GM12878 (cell line): ENCODE results near the gene CRYGA. TPM values are rescaled to one million over a fixed set of nuclear protein-coding genes. Genes with fewer than 3 reads are reported as not detected.

Source experiments
- ATAC-seq: fragments of 200-7000 bp; cut with Tn5 transposase; 3 replicates; pipeline ENCODE4 v1.9.1; 2020; ENCODE audit warnings: mild to moderate bottlenecking, moderate library complexity
- BruUV-seq: library from RNA; stranded (reverse); fragments of 400-500 nt; replicated peaks from 2 replicates; lab custom pipeline; 2021; lab: Mats Ljungman, UMichigan
- CTCF ChIA-PET: fragments of 300-600 bp; sonication (Branson Sonifier 250); formaldehyde crosslinking; extraction: SDS; loops from one replicate; lab custom pipeline; 2021; ENCODE audit warnings: inconsistent platforms; lab: Yijun Ruan, JAX
- POLR2A ChIA-PET: fragments of 350-600 bp; formaldehyde crosslinking; extraction: SDS; loops from one replicate; lab custom pipeline; 2021; ENCODE audit warnings: inconsistent platforms; lab: Charles Lee
- RAD21 ChIA-PET: fragments of 300-600 bp; sonication (Branson Sonifier 250); formaldehyde crosslinking; loops from one replicate; lab custom pipeline; 2023; ENCODE audit warnings: antibody characterized with exemption; ENCODE audit not compliant: unreplicated experiment; lab: Charles Lee
- SMC1A ChIA-PET: fragments of 300-600 bp; sonication (Branson Sonifier 250); formaldehyde crosslinking; loops from one replicate; lab custom pipeline; 2023; ENCODE audit not compliant: unreplicated experiment, uncharacterized antibody; lab: Charles Lee
- DNase-seq: peaks from one replicate; pipeline ENCODE4 v3.0.0-alpha.2; 2011; ENCODE audit warnings: low read depth, low spot score
- FAIRE-seq: peaks from 3 replicates; lab custom pipeline; 2011; peaks lifted over from hg19 to GRCh38; lab: Jason Lieb, UNC
- H2AFZ ChIP-seq: 2 replicates; pipeline ENCODE4 v1.6.0; 2011; ENCODE audit warnings: low read depth, low read length, control low read depth; ENCODE audit not compliant: control insufficient read depth
- H3K27ac ChIP-seq: 2 replicates; pipeline ENCODE4 v1.5.1; 2011; ENCODE audit warnings: control low read depth; ENCODE audit not compliant: control insufficient read depth, insufficient read depth
- H3K27me3 ChIP-seq, 2 experiments: replicated peaks in 1 of 2; 2 replicates each; pipeline versions ENCODE4 v1.6.0 to v1.6.1; 2011; ENCODE audit warnings: low read length in 1 of 2; ENCODE audit not compliant: control insufficient read depth in 2 of 2, insufficient read depth in 2 of 2
- H3K36me3 ChIP-seq, 2 experiments: 2 replicates each; pipeline ENCODE4 v1.5.1; 2011; ENCODE audit warnings: low read length in 1 of 2; ENCODE audit not compliant: control insufficient read depth in 2 of 2, insufficient read depth in 2 of 2
- H3K4me1 ChIP-seq: 2 replicates; pipeline ENCODE4 v1.6.1; 2011; ENCODE audit warnings: mild to moderate bottlenecking, low read length, moderate library complexity, mixed read lengths; ENCODE audit not compliant: control insufficient read depth, insufficient read depth
- H3K4me2 ChIP-seq: 2 replicates; pipeline ENCODE4 v1.6.0; 2011; ENCODE audit warnings: control low read depth; ENCODE audit not compliant: control insufficient read depth, insufficient read depth
- H3K4me3 ChIP-seq: fragments of 200-600 bp; sonication (generic); 2 replicates; pipeline ENCODE4 v1.5.1; 2016
- H3K79me2 ChIP-seq: 2 replicates; pipeline ENCODE4 v1.6.0; 2011; ENCODE audit warnings: low read length; ENCODE audit not compliant: control insufficient read depth, insufficient read depth
- H3K9ac ChIP-seq: 2 replicates; pipeline ENCODE4 v1.8.0; 2011; ENCODE audit warnings: low read length, control low read depth, mixed read lengths; ENCODE audit not compliant: control insufficient read depth, insufficient read depth
- H3K9me3 ChIP-seq: replicated peaks from 3 replicates; pipeline ENCODE4 v1.5.1; 2011; ENCODE audit warnings: mild to moderate bottlenecking, low read length; ENCODE audit not compliant: control insufficient read depth, insufficient read depth
- H4K20me1 ChIP-seq: 2 replicates; pipeline ENCODE4 v1.6.0; 2011; ENCODE audit not compliant: control insufficient read depth, insufficient read depth
- EGR1 ChIP-seq, 2 experiments: IDR thresholded peaks; 1 replicate in 1 of 2; 2 replicates in 1 of 2; pipeline ENCODE4 v1.6.1; 2011 to 2012; ENCODE audit warnings: low read depth in 2 of 2, low read length in 2 of 2, borderline replicate concordance in 1 of 2, mild to moderate bottlenecking in 1 of 2, moderate library complexity in 1 of 2
- WGBS: methylation state at CpG from one replicate; pipeline ENCODE4 v1.1.6; 2016; ENCODE audit warnings: low lambda C conversion rate; ENCODE audit not compliant: insufficient replicate concordance, insufficient coverage; ENCODE audit errors: missing lambda C conversion rate; 5-methylcytosine and 5-hydroxymethylcytosine counted together
- in situ Hi-C: fragments of 300-500 bp; cut with MboI; formaldehyde crosslinking; loops from 9 replicates; pipeline ENCODE4 v1.14.3; 2018; ENCODE audit warnings: mixed read lengths
- intact Hi-C: fragments of 100-400 bp; cut with micrococcal nuclease; formaldehyde crosslinking; loops from one replicate; pipeline ENCODE4 v1.14.2; 2022; ENCODE audit not compliant: unreplicated experiment
- polyA plus RNA-seq, 11 experiments: library from polyadenylated mRNA; depleted of rRNA in 4 of 11; unstranded in 6 of 11; stranded (reverse) in 5 of 11; fragments of >200 nt; fragmentation: Nextera tagmentation in 4 of 11; fragmentation: Illumina TruSeq in 1 of 11; extraction: Ambion mirVana in 4 of 11; extraction: Trizol in 1 of 11; gene quantifications; 1 replicate in 1 of 11; 2 replicates in 10 of 11; pipeline versions ENCODE4 v1.2.1 to v1.2.3, GENCODE V29; 2011 to 2016; ENCODE audit warnings: inconsistent platforms in 2 of 11, missing spikeins in 2 of 11, low read depth in 1 of 11
- total RNA-seq, 4 experiments: library from RNA; depleted of rRNA in 3 of 4; stranded (reverse); fragments of >200 nt in 3 of 4; fragmentation: Illumina TruSeq in 1 of 4; extraction: Trizol in 1 of 4; gene quantifications; 2 replicates each; pipeline versions ENCODE4 v1.2.1 to v1.2.3, GENCODE V29; 2013 to 2021
- TF ChIP-seq, protein P1 (sequence below): fragments of 450-650 bp; IDR thresholded peaks from 2 replicates; pipeline ENCODE4 v1.6.1; 2017; ENCODE audit warnings: antibody characterized with exemption, mild to moderate bottlenecking, moderate library complexity
- TF ChIP-seq, protein P2 (sequence below), 3 experiments: IDR thresholded peaks in 2 of 3; conservative IDR thresholded peaks in 1 of 3; 2 replicates each; pipeline ENCODE4 v1.5.1; 2011; ENCODE audit warnings: low read depth in 3 of 3, low read length in 3 of 3, mild to moderate bottlenecking in 3 of 3, control low read depth in 2 of 3, moderate library complexity in 2 of 3, inconsistent platforms in 1 of 3, mixed read lengths in 1 of 3; ENCODE audit not compliant: control insufficient read depth in 2 of 3, insufficient read depth in 1 of 3; ENCODE audit errors: extremely low read depth in 1 of 3

Gene CRYGA
- total and polyA plus RNA-seq, 10 of the 15 experiments (the other 5 are each of a cell fraction or from before 2014, with no cell fraction given) = not detected

DNA sequence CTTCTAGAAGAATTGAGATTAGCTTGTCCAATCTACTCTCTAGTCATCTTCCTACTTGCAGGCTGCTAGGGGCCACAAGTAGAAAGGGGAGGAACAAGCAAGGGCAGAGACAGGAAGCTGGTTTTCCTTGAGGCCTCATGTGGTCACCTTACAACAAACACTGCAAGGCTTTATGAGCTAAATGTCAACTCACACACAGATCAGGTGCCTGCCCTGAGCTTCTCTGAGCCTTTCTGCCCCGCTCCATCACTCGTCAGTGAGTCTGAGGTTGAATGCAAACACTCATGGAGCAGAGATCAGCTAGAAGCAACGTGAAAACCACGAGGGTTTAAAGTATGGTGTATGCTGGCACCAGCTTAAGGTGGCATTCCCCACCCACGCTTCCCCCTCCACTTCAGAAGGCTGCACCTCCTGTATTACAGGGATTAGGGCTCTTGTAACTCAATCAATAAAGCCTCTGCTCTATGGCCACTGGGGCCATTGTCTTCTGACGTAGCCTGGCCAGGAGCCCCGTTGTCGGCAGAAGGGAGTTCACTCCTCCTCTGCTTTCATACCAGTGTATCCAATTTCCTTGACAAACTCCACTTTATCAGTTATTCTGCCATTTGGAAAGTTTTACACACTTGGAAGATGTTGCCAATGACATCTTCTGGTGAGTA lies 28.3 kb downstream of the CRYGA start:
- ChIA-PET SMC1A (interaction anchor here (0.8 kb wide), 1 partner anchor 10 kb away, joined by 3 read pairs; no protein-coding TSS in a partner anchor), POLR2A (no interaction called here), CTCF (interaction anchor here (0.9 kb wide), 1 partner anchor 40 kb away, joined by 3 read pairs; no protein-coding TSS in a partner anchor), RAD21 (no interaction called here)
- FAIRE-seq = no peak
- ATAC-seq = peak; percentile 29; the same call in 2 of the 3 replicates
- intact Hi-C loops = no loop called here
- Histone ChIP-seq H3K27me3 (no peaks in the 10 kb centered on the region), H2AFZ (peak overlapping the region; percentile 51), H3K4me3 (no peak overlapping the region), H4K20me1 (no peaks in the 10 kb centered on the region), H3K36me3 (no peaks in the 10 kb centered on the region), H3K9me3 (no peaks in the 10 kb centered on the region; the same call in 2 of the 3 replicates), H3K4me1 (peaks cover 2% of the 10 kb centered on the region; the same call in 1 of the 2 replicates), H3K79me2 (no peaks in the 10 kb centered on the region), H3K9ac (no peak overlapping the region), H3K27ac (no peak overlapping the region), H3K4me2 (peak overlapping the region; percentile 13; the same call in 1 of the 2 replicates)
- peak in 1 of 2 experiments; percentile 31; a peak in 1 of 3 replicates for TF ChIP-seq EGR1 (IDR thresholded peaks at IDR 0.05; ENCODE audit: borderline replicate concordance in 1 of 2, low read depth in 2 of 2, low read length in 2 of 2)
- TF ChIP-seq, protein P1, sequence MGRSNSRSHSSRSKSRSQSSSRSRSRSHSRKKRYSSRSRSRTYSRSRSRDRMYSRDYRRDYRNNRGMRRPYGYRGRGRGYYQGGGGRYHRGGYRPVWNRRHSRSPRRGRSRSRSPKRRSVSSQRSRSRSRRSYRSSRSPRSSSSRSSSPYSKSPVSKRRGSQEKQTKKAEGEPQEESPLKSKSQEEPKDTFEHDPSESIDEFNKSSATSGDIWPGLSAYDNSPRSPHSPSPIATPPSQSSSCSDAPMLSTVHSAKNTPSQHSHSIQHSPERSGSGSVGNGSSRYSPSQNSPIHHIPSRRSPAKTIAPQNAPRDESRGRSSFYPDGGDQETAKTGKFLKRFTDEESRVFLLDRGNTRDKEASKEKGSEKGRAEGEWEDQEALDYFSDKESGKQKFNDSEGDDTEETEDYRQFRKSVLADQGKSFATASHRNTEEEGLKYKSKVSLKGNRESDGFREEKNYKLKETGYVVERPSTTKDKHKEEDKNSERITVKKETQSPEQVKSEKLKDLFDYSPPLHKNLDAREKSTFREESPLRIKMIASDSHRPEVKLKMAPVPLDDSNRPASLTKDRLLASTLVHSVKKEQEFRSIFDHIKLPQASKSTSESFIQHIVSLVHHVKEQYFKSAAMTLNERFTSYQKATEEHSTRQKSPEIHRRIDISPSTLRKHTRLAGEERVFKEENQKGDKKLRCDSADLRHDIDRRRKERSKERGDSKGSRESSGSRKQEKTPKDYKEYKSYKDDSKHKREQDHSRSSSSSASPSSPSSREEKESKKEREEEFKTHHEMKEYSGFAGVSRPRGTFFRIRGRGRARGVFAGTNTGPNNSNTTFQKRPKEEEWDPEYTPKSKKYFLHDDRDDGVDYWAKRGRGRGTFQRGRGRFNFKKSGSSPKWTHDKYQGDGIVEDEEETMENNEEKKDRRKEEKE = no peak
- TF ChIP-seq, protein P2, sequence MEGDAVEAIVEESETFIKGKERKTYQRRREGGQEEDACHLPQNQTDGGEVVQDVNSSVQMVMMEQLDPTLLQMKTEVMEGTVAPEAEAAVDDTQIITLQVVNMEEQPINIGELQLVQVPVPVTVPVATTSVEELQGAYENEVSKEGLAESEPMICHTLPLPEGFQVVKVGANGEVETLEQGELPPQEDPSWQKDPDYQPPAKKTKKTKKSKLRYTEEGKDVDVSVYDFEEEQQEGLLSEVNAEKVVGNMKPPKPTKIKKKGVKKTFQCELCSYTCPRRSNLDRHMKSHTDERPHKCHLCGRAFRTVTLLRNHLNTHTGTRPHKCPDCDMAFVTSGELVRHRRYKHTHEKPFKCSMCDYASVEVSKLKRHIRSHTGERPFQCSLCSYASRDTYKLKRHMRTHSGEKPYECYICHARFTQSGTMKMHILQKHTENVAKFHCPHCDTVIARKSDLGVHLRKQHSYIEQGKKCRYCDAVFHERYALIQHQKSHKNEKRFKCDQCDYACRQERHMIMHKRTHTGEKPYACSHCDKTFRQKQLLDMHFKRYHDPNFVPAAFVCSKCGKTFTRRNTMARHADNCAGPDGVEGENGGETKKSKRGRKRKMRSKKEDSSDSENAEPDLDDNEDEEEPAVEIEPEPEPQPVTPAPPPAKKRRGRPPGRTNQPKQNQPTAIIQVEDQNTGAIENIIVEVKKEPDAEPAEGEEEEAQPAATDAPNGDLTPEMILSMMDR (IDR thresholded peaks at IDR 0.05 in 2 of 3, conservative IDR thresholded peaks at IDR 0.05 in 1 of 3; ENCODE audit: control insufficient read depth in 2 of 3, extremely low read depth in 1 of 3, insufficient read depth in 1 of 3, low read depth in 3 of 3, low read length in 3 of 3) = no peak
- BruUV-seq = no TSS peak
- in situ Hi-C loops = no loop called here
- WGBS = 6% methylated on average over 8 of the region's 8 CpGs
- DNase-seq = no peak
